ENCODE measurements around the gene DTD2. TPM values are rescaled to one million over a fixed set of nuclear protein-coding genes. Genes with fewer than 3 reads are reported as not detected.

The DTD2 gene
- total and polyA plus RNA-seq, 9 of the 15 experiments (the other 6 are each of a cell fraction or from before 2014, with no cell fraction given): 3.8 to 24.1 (median 15.2) TPM

GRCh38 chr14:31456841-31457664, at the start of gene DTD2 (continued):
- no peak for TF ChIP-seq ZNF407 (IDR thresholded peaks at IDR 0.05; ENCODE audit: low read depth)
- no peak for TF ChIP-seq GABPA (tag; conservative IDR thresholded peaks at IDR 0.05; ENCODE audit: low read depth)
- no peak for TF ChIP-seq ESRRB (CRISPR knock-in tag; IDR thresholded peaks at IDR 0.05; ENCODE audit: borderline replicate concordance)
- no peak for TF ChIP-seq TSC22D4 (tag; IDR thresholded peaks at IDR 0.05)
- no peak for TF ChIP-seq ATF4 (CRISPR knock-in tag; IDR thresholded peaks at IDR 0.05)
- TF ChIP-seq SIN3A (IDR thresholded peaks at IDR 0.05; ENCODE audit: borderline replicate concordance in 2 of 2, control insufficient read depth in 1 of 2, low read depth in 2 of 2, low read length in 2 of 2): peak in 1 of 2 experiments; percentile 41; a peak in 1 of 4 replicates
- no peak for TF ChIP-seq SETDB1 (IDR thresholded peaks at IDR 0.05; ENCODE audit: low read length)
- TF ChIP-seq ELF2 (CRISPR knock-in tag; IDR thresholded peaks at IDR 0.05): no peak
- peak in 1 of 2 experiments; percentile 36; a peak in 1 of 4 replicates for TF ChIP-seq MLLT1 (IDR thresholded peaks at IDR 0.05)
- no peak for TF ChIP-seq MECOM (CRISPR knock-in tag; IDR thresholded peaks at IDR 0.05)
- TF ChIP-seq CREB3L1 (IDR thresholded peaks at IDR 0.05; ENCODE audit: borderline replicate concordance, low read depth): peak; percentile 20
- peak; percentile 54; the same call in 1 of the 2 replicates for TF ChIP-seq GTF2E2 (tag; IDR thresholded peaks at IDR 0.05)
- TF ChIP-seq BRD9 (IDR thresholded peaks at IDR 0.05; ENCODE audit: low read depth, partially characterized antibody): no peak
- peak; percentile 39; the same call in 1 of the 2 replicates for TF ChIP-seq PML (IDR thresholded peaks at IDR 0.05; ENCODE audit: low read length)
